ENCODE measurements around the gene FAM135A.
A peak's percentile ranks its signal among the peaks of the same experiment; 100 is the strongest.

FAM135A gene

GRCh38 chr6:70413114-70413991 lies at the start of gene FAM135A:
Gene FAM135A (plus strand): TSS chr6:70413508. CDS start chr6:70428343, 14,835 bp downstream.
- DNase-seq, result peak; percentile 95

- no peak for DNase-seq
These were observed 49.4 kb upstream of the FAM135A start for GRCh38 chr6:70363741-70364493.

- DNase-seq, result peak; percentile 27
These were observed 43.9 kb upstream of the FAM135A start for GRCh38 chr6:70369332-70369950.

DNA sequence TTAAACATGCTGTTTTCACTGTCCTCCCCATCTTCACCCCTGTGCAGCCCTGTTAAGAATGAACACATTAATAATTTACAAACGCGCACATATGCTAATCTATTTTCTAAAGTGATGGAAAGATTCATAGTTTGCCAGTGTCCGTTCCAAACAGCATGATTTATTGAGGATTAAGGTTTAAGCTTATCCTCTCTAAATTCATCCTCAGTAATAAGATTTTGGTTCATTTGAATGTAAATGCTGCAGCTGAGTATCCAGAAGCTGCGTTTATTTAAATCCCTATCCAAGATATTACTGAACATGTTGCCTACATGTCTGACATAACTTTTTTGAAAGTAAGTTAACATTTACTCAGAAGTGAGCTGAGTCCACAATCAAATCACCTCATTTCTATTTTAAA lies 42.8 kb upstream of the FAM135A start:
- no peak for DNase-seq

DNA sequence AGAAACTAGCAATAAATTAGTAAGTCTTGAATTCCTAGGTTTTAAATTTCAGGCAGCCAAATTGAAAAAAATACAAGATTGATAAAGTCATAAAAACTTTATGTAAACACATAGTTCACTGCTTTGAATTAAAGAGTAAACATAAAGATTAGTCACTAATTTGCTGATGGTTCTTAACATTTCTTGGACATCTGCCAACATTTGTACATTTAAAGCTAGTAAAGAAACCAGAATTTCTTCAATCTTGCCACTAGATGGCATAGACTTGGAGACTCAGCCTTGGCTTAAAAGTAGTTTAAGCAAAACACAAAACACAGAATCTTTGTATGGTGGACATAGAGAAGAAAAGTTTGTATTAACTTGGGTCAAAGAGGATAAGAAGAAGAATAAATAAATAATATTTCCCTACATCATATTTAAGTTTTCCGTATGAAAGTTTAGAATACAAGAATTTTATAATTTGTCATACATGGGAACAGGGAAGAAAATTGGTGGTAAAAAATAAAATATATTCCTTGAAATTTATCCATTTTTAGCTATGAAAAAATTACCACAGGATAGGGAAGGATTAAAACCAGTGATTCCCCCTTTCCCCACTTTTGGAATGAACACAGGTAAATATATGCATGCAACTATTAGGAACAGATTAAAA lies 41.7 kb upstream of the FAM135A start:
- peak; percentile 75 for DNase-seq

GRCh38 chr6:70375166-70375565 lies 38.1 kb upstream of the FAM135A start:
- no peak for DNase-seq

- DNase-seq, result no peak
These were observed 37.4 kb upstream of the FAM135A start for GRCh38 chr6:70375882-70376281.

- DNase-seq, result no peak
These were observed 36.7 kb upstream of the FAM135A start for GRCh38 chr6:70376628-70377027.

DNA sequence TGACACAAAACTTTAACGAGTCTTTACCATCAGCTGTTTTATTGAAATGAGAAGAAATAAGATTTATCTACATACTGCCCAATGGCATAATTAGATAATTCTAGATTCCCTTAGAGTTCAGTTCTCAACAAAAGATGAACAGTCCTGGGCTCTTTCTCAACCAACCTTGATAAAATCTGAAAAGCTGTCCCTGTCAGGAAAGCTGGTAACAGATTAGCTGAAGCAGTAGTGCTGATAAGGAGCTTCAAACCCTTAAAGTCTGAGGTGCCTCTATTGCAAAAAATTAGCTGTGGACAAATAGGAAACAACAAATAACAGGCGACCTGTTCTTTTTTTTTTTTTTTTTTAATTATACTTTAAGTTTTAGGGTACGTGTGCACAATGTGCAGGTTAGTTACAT lies 35.9 kb upstream of the FAM135A start:
- no peak for DNase-seq

DNA sequence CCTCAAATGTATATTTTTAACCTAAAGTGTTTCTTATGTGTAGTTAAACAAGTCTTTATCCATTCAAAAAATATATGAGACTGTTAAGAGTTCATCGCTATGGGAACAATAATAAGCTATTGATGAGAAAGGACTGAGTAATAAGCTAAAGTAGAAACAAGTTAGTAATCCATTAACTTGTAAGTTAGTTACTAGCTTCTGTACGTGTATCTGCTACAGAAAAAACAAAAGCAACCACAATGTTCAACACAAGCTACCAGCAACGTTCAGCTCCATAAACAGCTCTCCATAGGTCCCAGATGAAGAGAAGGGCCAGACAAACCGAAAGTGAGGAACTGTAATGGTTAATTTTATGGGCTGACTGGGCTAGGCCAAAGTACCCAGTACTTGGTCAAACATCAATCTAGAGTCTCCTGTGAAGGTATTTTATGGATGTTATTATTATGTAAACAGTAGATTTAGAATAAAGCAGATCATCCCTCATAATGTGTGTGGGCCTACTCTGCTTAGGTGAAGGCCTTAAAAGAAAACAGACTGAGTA lies 33.8 kb upstream of the FAM135A start:
- no peak for DNase-seq

- no peak for DNase-seq
These were observed 33.1 kb upstream of the FAM135A start for GRCh38 chr6:70380252-70380651.

GRCh38 chr6:70380771-70381416 lies 32.4 kb upstream of the FAM135A start:
- no peak for DNase-seq

DNA sequence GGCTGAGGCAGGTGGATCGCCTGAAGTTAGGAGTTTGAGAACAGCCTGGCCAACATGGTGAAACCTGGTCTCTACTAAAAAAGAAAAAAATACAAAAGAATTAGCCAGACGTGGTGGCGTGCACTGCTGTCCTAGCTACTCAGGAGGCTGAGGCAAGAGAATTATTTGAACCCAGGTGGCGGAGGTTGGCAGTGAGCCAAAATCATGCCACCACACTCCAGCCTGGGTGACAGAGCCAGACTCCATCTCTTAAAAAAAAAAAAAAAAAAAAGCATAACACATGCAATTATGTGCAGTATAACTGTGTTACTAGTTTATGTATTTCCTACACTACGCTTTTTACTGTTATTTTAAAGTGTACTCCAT lies 31.9 kb upstream of the FAM135A start:
- DNase-seq, result no peak

DNA sequence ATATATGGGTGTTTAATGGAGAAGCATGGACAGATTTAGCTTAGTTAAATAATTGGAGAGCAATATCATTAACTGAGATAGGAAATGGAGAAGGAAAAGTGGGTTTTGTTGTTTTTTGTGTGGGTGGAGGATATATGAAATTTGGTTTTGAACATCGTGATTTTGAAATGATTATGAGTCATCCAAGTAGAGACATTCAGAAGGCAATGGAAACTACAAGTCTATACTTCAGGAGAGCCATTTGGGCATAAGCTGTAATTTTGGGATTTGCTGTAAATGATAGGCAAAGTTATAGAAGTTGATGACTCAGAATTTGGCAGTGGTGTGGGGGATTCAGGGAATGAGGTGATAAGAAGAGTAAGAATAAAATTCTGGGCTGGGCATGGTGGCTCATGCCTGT lies 27.4 kb upstream of the FAM135A start:
- no peak for DNase-seq

DNA sequence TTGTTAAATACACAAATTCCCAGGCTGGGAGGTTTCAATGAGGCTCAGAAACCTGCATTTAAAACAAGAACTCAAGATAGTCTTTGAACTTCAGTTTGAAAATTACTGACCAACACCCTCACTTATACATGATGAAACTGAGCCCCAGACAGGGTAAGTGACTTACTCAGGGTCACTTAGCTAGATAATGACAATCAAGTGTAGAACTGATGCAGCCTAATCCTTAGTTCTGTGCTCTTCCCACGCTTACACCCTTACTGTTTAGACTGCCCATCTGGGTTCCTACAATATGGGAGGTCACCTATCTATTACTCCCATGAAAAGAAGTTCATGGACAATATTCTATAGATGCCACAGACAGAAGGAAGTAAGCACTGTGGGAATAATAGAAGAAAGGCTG lies 24.5 kb upstream of the FAM135A start:
- no peak for DNase-seq

DNA sequence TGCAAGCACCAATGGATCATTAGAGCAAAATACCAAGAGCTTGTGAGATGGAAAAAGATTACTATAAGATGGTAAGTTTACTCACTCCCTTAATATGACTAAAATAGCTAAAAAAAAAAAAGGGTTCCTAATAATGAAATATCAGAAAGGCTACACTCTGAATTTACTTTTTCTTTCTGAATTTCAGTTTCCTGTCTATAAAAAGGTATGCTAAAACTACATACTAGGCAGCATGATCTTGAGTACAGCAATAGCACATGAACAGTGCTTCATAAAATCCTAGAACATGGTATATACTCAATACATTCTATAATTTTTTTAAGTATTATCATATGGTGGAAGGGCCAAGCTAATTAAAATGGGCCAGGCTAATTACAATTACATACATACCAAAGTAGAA lies 24.0 kb upstream of the FAM135A start:
- no peak for DNase-seq

GRCh38 chr6:70390067-70390466 lies 23.2 kb upstream of the FAM135A start:
- no peak for DNase-seq

DNA sequence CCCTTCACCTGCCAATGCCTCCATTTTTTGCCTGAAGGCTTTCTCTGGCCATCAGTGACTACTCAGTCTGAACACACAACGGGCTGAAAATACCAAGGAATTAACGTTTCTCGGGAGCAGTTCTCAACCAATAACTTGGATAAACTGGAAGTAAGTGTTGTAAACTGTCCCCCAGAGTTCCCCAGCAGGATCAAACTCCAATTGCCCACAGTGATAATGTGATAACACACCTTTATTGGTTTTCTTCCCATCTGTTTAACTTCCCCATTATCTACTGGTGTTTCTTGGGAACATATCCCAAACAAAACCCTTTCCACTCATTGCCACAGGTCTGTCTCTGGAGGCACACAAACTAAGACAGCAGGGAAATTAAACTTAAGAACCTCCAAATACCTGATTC lies 21.8 kb upstream of the FAM135A start:
- DNase-seq, result no peak

GRCh38 chr6:70394518-70395300 lies 18.6 kb upstream of the FAM135A start:
- no peak for DNase-seq

DNA sequence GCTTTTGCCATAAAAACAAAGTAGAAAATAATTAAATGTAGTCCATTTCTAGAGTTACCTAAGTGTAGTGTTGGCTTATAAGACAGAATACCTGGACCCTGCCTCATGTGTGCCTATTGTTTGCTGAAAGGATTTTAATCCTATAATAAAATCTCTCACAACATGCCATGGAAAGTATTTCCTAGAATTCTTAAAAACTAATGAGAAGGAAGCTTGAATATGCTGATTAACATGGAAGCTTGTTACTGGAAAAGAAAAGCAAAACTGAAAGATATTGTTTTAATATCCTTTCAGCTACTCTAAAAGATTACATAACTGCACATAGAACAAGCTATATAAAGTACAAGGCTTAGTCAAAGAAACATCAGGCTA lies 18.0 kb upstream of the FAM135A start:
- DNase-seq, result no peak

- DNase-seq, result no peak
These were observed 17.1 kb upstream of the FAM135A start for GRCh38 chr6:70396163-70396562.
